Fibroblast of skin of right quadriceps (primary cell): ENCODE data around the gene RAB20.
A peak's percentile ranks its signal among the peaks of the same experiment; 100 is the strongest.
"Not testable (repeated sequence)": the region's sequence is repeated elsewhere in the genome, so short reads cannot be mapped to it uniquely, and the experiment has no call there.

Experiments
- DNase-seq: peaks from one replicate; pipeline ENCODE4 v3.0.0-alpha.2; 2013

Gene RAB20

GRCh38 chr13:110506859-110507566 is 54.5 kb downstream of the RAB20 start:
- DNase-seq = no peak

- no peak for DNase-seq
Measured at GRCh38 chr13:110506396-110506795, 55.1 kb downstream of the RAB20 start.

GRCh38 chr13:110505594-110505993 is 55.9 kb downstream of the RAB20 start:
- DNase-seq = no peak

- DNase-seq = no peak
Measured at GRCh38 chr13:110503979-110504499, 57.5 kb downstream of the RAB20 start.

GRCh38 chr13:110503037-110503901 is 58.3 kb downstream of the RAB20 start:
- peak; percentile 40 for DNase-seq

- DNase-seq = no peak
Measured at GRCh38 chr13:110501188-110501587, 60.3 kb downstream of the RAB20 start.

- no peak for DNase-seq
Measured at GRCh38 chr13:110500341-110500740, 61.2 kb downstream of the RAB20 start.

- DNase-seq = peak; percentile 85
Measured at GRCh38 chr13:110499621-110500281, 61.8 kb downstream of the RAB20 start.

- DNase-seq = no peak
Measured at GRCh38 chr13:110498765-110499164, 62.8 kb downstream of the RAB20 start.

- DNase-seq = peak; percentile 7
Measured at GRCh38 chr13:110498327-110498726, 63.2 kb downstream of the RAB20 start.

GRCh38 chr13:110497896-110498295 is 63.6 kb downstream of the RAB20 start:
- DNase-seq = not testable (repeated sequence)

- DNase-seq = no peak
Measured at GRCh38 chr13:110497003-110497402, 64.5 kb downstream of the RAB20 start.

GRCh38 chr13:110496281-110496680 is 65.2 kb downstream of the RAB20 start:
- no peak for DNase-seq

- no peak for DNase-seq
Measured at GRCh38 chr13:110495881-110496280, 65.6 kb downstream of the RAB20 start.

GRCh38 chr13:110495376-110495775 is 66.1 kb downstream of the RAB20 start:
- no peak for DNase-seq

GRCh38 chr13:110493613-110494012 is 67.9 kb downstream of the RAB20 start:
- DNase-seq = no peak

- no peak for DNase-seq
Measured at GRCh38 chr13:110492679-110493593, 68.6 kb downstream of the RAB20 start.

GRCh38 chr13:110491869-110492678 is 69.4 kb downstream of the RAB20 start:
- DNase-seq = no peak

GRCh38 chr13:110490009-110490770 is 71.3 kb downstream of the RAB20 start:
- no peak for DNase-seq

- DNase-seq = not testable (repeated sequence)
Measured at GRCh38 chr13:110486880-110487279, 74.6 kb downstream of the RAB20 start.
